ENCODE results near the gene RAB9A.
"Not testable (repeated sequence)": the region's sequence is repeated elsewhere in the genome, so short reads cannot be mapped to it uniquely, and the experiment has no call there.

Gene RAB9A

DNA sequence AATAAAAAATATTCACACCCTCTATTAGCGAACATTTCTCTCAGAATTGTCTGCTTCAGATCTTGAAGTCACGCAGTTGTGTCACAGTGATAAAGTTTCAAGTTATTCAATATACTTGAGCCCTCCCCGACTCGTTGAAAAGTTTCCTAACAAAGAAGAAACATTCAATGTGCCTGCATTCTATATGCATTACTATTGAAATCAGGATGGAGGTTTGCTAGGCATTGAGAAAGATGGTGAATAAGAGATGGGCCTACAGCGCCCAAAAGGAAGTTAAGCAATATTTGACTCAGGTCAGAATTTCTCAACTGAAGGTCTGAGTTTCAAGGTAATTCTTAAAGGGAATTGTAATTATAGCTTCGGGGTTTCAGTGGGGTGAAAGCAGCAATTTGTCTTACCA lies 29.9 kb upstream of the RAB9A start:
- Histone ChIP-seq H3K36me3 (ENCODE audit: insufficient read depth, low read length) (no peaks in the 10 kb centered on the region; the same call in 1 of the 2 replicates), H3K9ac (ENCODE audit: low read depth, low read length) (no peak overlapping the region), H3K9me3 (ENCODE audit: control insufficient read depth, insufficient read depth, low read length) (no peaks in the 10 kb centered on the region), H3K4me1 (ENCODE audit: insufficient read depth, low read length) (0 out of 2 replicates have a peak, but pooled peaks cover 3% of the 10 kb centered on the region)

DNA sequence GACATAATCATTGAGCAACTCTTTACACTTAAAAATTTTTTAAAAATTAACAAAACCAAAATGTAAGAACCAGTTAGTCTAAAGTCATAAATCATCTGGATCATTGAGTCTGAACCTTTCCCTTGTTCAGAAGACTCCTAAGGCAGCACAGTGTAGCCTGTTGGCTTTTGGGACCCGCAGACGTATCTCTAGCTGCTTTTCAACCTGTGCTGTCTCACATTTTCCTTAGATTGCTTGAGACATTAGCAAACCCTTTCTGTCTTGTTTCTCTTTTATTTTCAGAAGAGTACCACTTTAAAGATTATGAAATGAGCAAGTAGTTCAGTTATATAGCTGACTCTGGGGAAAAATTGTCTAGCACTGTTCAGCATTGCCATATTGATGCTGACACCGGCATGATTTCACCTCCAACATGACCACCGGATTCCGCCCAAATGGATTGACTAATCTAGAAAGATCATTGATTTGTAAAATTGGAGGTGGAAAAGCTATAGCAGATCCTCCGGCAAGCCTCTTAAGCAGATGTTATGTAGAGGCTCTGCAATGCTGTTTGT lies 27.1 kb upstream of the RAB9A start:
- Histone ChIP-seq H3K36me3 (ENCODE audit: insufficient read depth, low read length) (no peaks in the 10 kb centered on the region; the same call in 1 of the 2 replicates), H3K9me3 (ENCODE audit: control insufficient read depth, insufficient read depth, low read length) (no peaks in the 10 kb centered on the region), H3K4me1 (ENCODE audit: insufficient read depth, low read length) (0 out of 2 replicates have a peak, but pooled peaks cover 3% of the 10 kb centered on the region), H3K9ac (ENCODE audit: low read depth, low read length) (no peak overlapping the region)

DNA sequence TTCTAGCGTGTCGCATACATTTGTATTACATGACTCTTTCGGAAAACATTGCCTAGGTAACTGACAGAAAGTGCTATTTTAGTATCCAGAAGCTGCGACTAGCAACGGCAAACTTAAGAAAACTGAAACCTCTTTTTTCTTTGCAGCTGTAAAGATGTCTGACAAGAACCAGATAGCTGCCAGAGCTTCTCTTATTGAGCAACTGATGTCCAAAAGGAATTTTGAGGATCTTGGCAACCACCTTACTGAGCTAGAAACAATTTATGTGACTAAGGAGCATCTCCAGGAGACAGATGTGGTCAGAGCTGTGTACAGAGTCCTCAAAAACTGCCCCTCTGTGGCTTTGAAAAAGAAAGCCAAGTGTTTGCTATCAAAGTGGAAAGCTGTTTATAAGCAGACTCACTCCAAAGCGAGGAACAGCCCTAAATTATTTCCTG lies 26.6 kb upstream of the RAB9A start:
- Histone ChIP-seq H3K4me1 (ENCODE audit: insufficient read depth, low read length) (0 out of 2 replicates have a peak, but pooled peaks cover 3% of the 10 kb centered on the region), H3K36me3 (ENCODE audit: insufficient read depth, low read length) (no peaks in the 10 kb centered on the region; the same call in 1 of the 2 replicates), H3K9me3 (ENCODE audit: control insufficient read depth, insufficient read depth, low read length) (no peaks in the 10 kb centered on the region), H3K9ac (ENCODE audit: low read depth, low read length) (no peak overlapping the region)

DNA sequence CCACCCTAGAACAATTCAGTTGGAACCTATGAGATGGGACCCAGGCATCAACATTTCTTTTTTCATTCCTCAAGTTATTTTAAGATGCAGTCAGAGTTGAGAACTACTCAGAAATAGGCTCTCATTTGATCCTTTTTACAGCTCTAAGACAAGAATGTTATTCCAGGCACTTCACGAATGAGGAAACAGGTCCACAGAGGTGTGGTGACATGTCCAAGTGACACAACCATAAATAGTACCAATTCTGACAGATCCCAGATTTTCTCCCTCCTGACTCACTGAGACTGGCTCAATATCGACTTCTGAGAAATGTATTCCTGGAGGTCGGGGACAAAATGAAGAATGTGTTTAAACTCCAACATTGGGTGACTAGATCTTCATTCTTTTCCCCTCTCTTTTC lies 24.9 kb upstream of the RAB9A start:
- Histone ChIP-seq H3K9me3 (ENCODE audit: control insufficient read depth, insufficient read depth, low read length) (no peaks in the 10 kb centered on the region), H3K4me1 (ENCODE audit: insufficient read depth, low read length) (no peaks in the 10 kb centered on the region), H3K36me3 (ENCODE audit: insufficient read depth, low read length) (no peaks in the 10 kb centered on the region; the same call in 1 of the 2 replicates), H3K9ac (ENCODE audit: low read depth, low read length) (no peak overlapping the region)

DNA sequence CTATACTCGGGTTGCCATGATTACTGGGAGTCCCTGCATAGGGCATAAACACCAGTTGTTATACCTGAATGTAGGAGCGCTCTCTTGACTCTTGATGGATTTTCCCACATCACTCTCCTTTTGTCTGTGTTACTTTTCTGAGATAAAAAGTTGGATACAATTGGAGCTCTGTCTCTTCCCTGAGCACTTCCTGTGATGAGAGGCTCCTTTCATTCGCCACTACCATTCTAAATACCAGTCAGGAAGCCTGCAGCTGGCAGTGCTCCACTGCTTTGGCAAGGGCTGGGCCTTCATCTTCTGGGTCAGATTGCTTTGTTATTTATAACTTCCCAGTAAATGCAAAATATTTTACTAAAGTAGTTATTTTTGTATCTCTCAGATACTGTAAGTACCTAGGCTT lies 22.1 kb upstream of the RAB9A start:
- Histone ChIP-seq H3K9ac (ENCODE audit: low read depth, low read length) (no peak overlapping the region), H3K4me1 (ENCODE audit: insufficient read depth, low read length) (no peaks in the 10 kb centered on the region), H3K36me3 (ENCODE audit: insufficient read depth, low read length) (no peaks in the 10 kb centered on the region; the same call in 1 of the 2 replicates), H3K9me3 (ENCODE audit: control insufficient read depth, insufficient read depth, low read length) (no peaks in the 10 kb centered on the region)

DNA sequence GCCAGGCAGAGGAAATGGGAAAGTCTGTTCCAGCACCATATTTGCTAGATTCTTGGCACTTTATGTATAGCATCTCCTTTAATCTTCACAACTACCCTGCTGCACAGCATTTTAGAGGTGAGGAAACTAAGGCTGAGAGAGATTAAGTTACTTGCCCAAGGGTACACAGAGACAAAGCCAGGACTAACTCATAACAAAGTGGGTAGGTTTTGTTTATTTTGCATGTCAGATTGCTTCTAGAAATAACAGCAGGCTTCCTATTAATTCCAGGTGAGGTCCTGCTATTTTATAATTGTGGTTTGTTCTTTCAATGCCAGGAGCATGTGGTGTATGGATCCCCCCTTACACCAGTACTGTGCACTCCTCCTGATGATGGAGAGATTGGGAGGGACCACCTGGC lies 21.0 kb upstream of the RAB9A start:
- H3K9ac ChIP-seq (ENCODE audit: low read depth, low read length) = no peak overlapping the region
- H3K4me1 ChIP-seq (ENCODE audit: insufficient read depth, low read length) = no peaks in the 10 kb centered on the region

DNA sequence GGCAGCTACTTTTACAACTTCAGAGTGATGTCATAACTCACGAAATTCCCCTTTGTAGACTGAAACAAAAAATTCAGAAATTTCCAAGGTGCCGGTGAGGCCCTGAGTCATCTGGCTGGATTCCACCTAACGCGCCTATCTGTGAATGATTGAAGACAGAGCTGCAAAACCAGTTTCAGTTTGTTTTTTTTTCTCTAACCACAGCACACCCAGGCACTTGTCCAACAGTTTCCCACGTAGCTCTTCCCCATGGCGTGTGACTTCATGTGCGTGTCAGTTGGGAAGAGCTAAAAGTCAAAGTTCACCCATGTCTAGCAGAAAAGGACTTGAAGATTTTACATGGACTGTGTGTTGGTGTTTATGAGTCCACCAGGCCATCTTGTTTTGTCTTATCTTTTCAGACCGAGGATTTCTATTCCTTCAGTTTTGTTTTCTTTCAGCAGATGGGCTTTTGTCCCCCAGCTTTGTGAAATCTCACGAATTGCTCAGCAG lies 19.6 kb upstream of the RAB9A start:
- Histone ChIP-seq H3K9me3 (ENCODE audit: control insufficient read depth, insufficient read depth, low read length) (no peaks in the 10 kb centered on the region), H3K4me1 (ENCODE audit: insufficient read depth, low read length) (no peaks in the 10 kb centered on the region), H3K36me3 (ENCODE audit: insufficient read depth, low read length) (no peaks in the 10 kb centered on the region), H3K9ac (ENCODE audit: low read depth, low read length) (no peak overlapping the region)

More for the DNA sequence above, 21.0 kb upstream of the RAB9A start:
- H3K36me3 ChIP-seq (ENCODE audit: insufficient read depth, low read length) = no peaks in the 10 kb centered on the region; the same call in 1 of the 2 replicates
- H3K9me3 ChIP-seq (ENCODE audit: control insufficient read depth, insufficient read depth, low read length) = no peaks in the 10 kb centered on the region

DNA sequence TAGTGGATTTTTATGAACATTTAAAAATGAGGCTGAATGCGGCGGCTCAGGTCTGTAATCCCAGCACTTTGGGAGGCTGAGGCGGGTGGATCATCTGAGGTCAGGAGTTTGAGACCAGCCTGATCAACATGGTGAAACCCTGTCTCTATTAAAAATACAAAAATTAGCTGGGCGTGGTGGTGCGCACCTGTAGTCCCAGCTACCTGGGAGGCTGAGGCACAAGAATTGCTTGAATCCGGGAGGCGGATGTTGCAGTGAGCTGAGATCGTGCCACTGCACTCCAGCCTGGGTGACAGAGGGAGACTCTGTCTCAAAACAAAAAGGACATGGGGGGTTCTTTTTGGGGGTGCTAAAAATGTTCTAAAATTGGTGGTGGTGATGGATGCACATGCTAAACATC lies 19.2 kb upstream of the RAB9A start:
- H3K4me1 ChIP-seq (ENCODE audit: insufficient read depth, low read length); H3K9ac ChIP-seq (ENCODE audit: low read depth, low read length); H3K36me3 ChIP-seq (ENCODE audit: insufficient read depth, low read length); H3K9me3 ChIP-seq (ENCODE audit: control insufficient read depth, insufficient read depth, low read length): not testable (repeated sequence)

DNA sequence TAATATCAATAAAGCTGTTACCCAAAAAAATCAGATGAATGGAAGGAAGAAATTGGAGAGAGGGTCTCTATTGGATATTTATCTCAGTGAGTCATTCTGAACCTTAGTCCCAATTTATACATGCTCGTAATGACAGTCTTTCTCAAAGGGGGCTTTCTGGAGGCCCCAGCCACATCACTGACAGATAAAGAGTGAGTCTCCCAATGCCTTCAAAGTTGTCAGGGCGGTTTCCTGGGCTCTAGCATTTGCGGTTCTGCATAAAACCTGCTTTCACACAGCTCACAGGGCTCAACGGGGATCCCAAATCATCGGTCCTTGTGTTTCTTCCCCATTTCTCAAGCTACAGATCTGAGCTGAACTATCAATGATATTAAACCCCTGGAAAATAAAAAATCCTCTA lies 18.7 kb upstream of the RAB9A start:
- Histone ChIP-seq H3K4me1 (ENCODE audit: insufficient read depth, low read length) (no peaks in the 10 kb centered on the region), H3K9me3 (ENCODE audit: control insufficient read depth, insufficient read depth, low read length) (no peaks in the 10 kb centered on the region), H3K9ac (ENCODE audit: low read depth, low read length) (no peak overlapping the region), H3K36me3 (ENCODE audit: insufficient read depth, low read length) (no peaks in the 10 kb centered on the region)

DNA sequence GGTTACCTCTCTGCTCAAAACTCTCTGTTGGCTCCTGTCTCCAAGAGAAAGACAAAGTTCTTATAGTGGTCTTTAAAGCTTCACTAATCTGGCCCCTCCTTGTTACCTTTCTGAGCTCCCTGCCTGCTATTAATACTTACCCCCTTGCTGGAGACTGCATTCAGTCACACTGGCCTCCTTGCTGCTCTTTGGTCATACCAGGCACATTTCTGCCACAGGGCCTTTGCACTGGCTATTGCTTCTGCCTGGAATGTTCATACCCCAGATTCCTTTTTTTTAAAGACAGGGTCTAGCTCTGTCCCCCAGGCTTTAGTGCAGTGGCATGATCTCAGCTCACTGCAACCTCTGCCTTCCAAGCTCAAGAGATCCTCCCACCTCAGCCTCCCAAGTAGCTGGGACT lies 15.9 kb upstream of the RAB9A start:
- no peaks in the 10 kb centered on the region for H3K4me1 ChIP-seq (ENCODE audit: insufficient read depth, low read length)
- no peaks in the 10 kb centered on the region for H3K36me3 ChIP-seq (ENCODE audit: insufficient read depth, low read length)

DNA sequence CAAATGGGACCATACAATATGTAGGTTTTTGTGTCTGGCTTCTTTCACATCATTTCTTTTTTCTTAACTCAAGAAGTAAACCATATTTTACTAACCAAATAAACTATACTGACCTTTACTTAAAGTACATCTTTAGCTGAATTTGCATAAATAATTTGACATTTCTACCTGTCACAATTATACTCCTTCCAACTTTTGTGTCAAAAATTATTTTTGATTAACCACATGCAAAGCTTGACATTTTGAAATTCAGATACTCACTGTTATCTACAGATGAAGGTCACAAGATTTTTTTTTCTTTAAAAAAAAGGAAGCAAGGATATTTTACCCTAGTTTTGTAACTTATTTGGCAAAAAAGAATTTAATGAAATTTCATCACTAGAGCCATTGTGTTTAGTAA lies 12.0 kb upstream of the RAB9A start:
- no peaks in the 10 kb centered on the region for H3K36me3 ChIP-seq (ENCODE audit: insufficient read depth, low read length)
- no peaks in the 10 kb centered on the region for H3K4me1 ChIP-seq (ENCODE audit: insufficient read depth, low read length)
- no peak overlapping the region for H3K9ac ChIP-seq (ENCODE audit: low read depth, low read length)
- H3K9me3 ChIP-seq (ENCODE audit: control insufficient read depth, insufficient read depth, low read length) = no peaks in the 10 kb centered on the region; the same call in 1 of the 2 replicates

More for the DNA sequence above, 15.9 kb upstream of the RAB9A start:
- Histone ChIP-seq H3K9ac (ENCODE audit: low read depth, low read length) (no peak overlapping the region), H3K9me3 (ENCODE audit: control insufficient read depth, insufficient read depth, low read length) (no peaks in the 10 kb centered on the region)

DNA sequence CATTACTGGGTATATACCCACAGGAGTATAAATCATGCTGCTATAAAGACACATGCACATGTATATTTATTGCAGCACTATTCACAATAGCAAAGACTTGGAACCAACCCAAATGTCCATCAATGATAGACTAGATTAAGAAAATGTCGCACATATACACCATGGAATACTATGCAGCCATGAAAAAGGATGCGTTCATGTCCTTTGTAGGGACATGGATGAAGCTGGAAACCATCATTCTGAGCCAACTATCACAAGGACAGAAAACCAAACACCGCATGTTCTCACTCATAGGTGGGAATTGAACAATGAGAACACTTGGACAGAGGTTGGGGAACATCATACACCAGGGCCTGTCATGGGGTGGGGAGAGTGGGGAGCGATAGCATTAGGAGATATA lies 9.2 kb upstream of the RAB9A start:
- not testable (repeated sequence) for H3K4me1 ChIP-seq (ENCODE audit: insufficient read depth, low read length); H3K9ac ChIP-seq (ENCODE audit: low read depth, low read length); H3K36me3 ChIP-seq (ENCODE audit: insufficient read depth, low read length); H3K9me3 ChIP-seq (ENCODE audit: control insufficient read depth, insufficient read depth, low read length)

DNA sequence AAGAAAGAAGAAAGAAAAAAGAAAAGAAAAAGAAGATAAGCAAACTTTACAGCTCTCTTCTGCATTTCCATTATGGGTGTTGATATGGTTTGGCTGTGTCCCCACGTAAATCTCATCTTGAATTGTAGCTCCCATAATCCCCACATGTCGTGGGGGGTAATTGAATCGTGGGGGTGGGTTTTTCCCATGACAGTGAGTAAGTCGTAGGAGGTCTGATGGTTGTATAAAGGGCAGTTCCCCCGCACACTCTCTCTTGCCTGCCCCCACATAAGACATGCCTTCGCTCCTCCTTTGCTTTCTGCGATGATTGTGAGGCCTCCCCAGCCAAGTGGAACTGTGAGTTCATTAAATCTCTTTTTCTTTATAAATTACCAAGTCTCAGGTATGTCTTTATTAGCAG lies 7.3 kb upstream of the RAB9A start:
- no peaks in the 10 kb centered on the region for H3K4me1 ChIP-seq (ENCODE audit: insufficient read depth, low read length)
- H3K9me3 ChIP-seq (ENCODE audit: control insufficient read depth, insufficient read depth, low read length) = no peaks in the 10 kb centered on the region; the same call in 1 of the 2 replicates
- H3K36me3 ChIP-seq (ENCODE audit: insufficient read depth, low read length) = no peaks in the 10 kb centered on the region
- H3K9ac ChIP-seq (ENCODE audit: low read depth, low read length) = no peak overlapping the region

DNA sequence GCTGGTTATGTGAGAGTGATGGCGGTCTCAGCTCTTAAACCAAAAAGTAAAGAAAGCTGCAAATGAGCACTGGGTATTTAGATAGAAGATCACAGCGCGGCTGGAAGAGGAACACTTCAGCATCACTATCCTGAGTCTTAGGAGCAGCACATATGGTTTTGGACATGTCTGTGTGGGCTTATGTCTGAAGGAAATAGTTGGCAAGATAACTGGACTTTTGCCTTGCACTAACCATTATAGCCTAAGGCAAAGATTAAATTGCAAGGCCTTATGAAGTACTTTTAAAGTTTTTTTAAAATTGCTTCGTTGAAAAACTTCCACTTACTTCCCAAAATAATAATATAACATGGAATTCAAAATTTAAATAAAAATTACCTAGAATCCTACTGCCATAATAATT lies 4.6 kb upstream of the RAB9A start:
- Histone ChIP-seq H3K9me3 (ENCODE audit: control insufficient read depth, insufficient read depth, low read length) (no peaks in the 10 kb centered on the region; the same call in 1 of the 2 replicates), H3K36me3 (ENCODE audit: insufficient read depth, low read length) (no peaks in the 10 kb centered on the region), H3K9ac (ENCODE audit: low read depth, low read length) (no peak overlapping the region), H3K4me1 (ENCODE audit: insufficient read depth, low read length) (no peaks in the 10 kb centered on the region)

DNA sequence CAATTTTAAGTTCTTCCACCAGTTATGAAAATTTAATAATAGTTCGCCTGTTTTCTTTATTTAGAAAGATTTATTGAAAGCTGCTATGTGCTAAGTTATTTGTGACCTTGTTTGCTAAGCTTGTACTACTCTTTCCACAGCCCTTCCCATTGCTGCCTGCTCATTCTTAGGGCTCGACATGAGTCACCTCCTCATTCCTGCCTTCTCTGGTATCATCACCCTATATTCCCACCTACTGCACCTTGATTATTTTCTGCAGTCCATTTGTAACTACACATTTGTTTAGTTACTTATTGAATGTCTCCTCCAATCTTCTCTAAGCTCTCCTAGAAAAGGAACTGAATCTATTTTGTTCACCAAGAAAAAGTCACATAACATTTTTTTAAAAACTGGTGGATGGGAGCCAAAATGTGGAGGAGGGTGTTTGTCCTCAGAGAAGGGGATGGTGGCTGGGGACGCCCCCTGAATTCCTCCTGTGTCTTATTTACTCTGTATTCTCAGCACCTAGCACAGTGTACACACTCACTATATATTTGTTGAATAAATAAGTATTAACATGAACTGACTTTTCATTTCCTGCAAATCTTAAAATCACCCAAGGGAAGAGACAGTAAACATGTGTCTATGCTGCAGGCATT lies 3.7 kb upstream of the RAB9A start:
- Histone ChIP-seq H3K36me3 (ENCODE audit: insufficient read depth, low read length) (no peaks in the 10 kb centered on the region), H3K9me3 (ENCODE audit: control insufficient read depth, insufficient read depth, low read length) (no peaks in the 10 kb centered on the region), H3K4me1 (ENCODE audit: insufficient read depth, low read length) (no peaks in the 10 kb centered on the region), H3K9ac (ENCODE audit: low read depth, low read length) (no peak overlapping the region)
